SU-DHL-6 (cell line): Measurements from ENCODE around the gene MAP2K5.

ENCODE experiments used
- EZH2phosphoT487 ChIP-seq: fragments of 200-600 bp; sonication (generic), shearing (Covaris generic); conservative IDR thresholded peaks from 2 replicates; pipeline ENCODE4 v1.6.1; 2018; ENCODE audit warnings: mild to moderate bottlenecking, antibody characterized with exemption, low read length, moderate library complexity, mixed read lengths
- TF ChIP-seq, protein P1 (sequence below): fragments of 200-600 bp; sonication (generic); IDR thresholded peaks from one replicate; pipeline ENCODE4 v1.5.1; 2017; ENCODE audit warnings: antibody characterized with exemption, mild to moderate bottlenecking, low read length, moderate library complexity; ENCODE audit not compliant: insufficient read depth, poor library complexity, severe bottlenecking

- TF ChIP-seq, protein P1, sequence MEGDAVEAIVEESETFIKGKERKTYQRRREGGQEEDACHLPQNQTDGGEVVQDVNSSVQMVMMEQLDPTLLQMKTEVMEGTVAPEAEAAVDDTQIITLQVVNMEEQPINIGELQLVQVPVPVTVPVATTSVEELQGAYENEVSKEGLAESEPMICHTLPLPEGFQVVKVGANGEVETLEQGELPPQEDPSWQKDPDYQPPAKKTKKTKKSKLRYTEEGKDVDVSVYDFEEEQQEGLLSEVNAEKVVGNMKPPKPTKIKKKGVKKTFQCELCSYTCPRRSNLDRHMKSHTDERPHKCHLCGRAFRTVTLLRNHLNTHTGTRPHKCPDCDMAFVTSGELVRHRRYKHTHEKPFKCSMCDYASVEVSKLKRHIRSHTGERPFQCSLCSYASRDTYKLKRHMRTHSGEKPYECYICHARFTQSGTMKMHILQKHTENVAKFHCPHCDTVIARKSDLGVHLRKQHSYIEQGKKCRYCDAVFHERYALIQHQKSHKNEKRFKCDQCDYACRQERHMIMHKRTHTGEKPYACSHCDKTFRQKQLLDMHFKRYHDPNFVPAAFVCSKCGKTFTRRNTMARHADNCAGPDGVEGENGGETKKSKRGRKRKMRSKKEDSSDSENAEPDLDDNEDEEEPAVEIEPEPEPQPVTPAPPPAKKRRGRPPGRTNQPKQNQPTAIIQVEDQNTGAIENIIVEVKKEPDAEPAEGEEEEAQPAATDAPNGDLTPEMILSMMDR: no peak
- no peak for TF ChIP-seq EZH2phosphoT487
These were observed 159.2 kb downstream of the MAP2K5 start for GRCh38 chr15:67701669-67702068.
